GM19397 (cell line): ENCODE data around the gene THADA.
"Not testable (repeated sequence)": the region's sequence is repeated elsewhere in the genome, so short reads cannot be mapped to it uniquely, and the experiment has no call there.

Experiments
- ATAC-seq: cut with Tn5 transposase; IDR thresholded peaks from one replicate; pipeline ENCODE4 v1.9.1; 2021; ENCODE audit warnings: mild to moderate bottlenecking, moderate library complexity; ENCODE audit not compliant: unreplicated experiment

THADA gene

DNA sequence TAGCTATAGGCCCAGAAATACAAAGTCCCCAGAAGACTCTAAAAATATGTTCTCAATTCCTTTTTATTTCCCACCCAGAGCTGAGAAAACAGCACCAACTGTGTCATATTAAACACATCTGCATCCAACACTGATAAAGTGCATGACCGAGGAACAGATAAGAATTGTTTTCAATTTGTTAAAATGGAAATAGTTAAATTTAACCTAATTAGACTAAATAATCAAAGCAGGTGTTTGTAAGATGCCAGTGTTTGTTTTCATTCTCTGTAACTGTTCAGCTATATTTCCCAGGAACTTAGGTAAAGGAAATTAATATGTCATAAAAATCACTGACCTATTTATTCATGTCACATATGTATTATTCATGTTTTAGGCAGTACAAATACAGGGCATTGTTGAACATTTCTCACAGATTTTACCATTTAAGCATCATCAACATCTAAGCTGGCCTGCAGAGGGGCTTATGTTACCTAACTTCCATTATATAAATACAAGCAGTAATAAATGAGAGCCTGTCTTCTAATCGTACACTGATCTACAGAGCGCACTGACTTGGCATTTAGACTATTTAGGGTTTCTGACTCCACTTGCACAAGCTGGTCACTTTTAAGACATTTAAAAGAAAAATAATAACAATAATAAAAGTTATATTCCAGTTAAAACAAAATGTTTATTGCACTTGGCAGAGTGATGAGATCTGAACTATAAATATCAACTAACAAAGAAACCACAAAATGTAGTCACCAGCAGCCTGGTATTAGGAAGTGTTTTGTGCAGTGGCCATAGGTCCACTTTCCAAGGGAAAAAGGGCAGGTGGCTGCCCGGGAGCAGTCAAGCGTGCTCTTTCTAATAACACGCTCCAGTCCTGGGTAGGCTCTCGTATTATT, 282.8 kb downstream of the THADA start:
- ATAC-seq, result no peak

- ATAC-seq, result no peak
These were observed 284.6 kb downstream of the THADA start for GRCh38 chr2:43311276-43311675.

DNA sequence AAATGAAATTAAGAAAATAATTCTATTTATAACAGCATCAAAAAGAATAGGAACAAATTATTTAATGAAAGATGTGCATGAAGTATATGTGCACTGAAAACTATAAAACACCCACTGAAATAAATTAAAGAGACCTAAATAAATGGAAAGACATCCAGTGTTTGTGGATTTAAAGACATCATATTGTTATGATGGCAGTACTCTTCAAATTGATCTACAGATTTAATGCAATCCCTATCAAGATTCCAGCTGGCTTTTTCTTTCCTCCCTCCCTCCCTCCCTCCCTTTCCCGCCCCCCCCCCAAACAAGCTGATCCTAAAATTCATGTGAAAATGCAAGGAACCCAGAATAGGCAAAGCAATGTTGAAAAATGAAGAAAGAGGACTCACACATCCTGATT, 285.9 kb downstream of the THADA start:
- no peak for ATAC-seq

DNA sequence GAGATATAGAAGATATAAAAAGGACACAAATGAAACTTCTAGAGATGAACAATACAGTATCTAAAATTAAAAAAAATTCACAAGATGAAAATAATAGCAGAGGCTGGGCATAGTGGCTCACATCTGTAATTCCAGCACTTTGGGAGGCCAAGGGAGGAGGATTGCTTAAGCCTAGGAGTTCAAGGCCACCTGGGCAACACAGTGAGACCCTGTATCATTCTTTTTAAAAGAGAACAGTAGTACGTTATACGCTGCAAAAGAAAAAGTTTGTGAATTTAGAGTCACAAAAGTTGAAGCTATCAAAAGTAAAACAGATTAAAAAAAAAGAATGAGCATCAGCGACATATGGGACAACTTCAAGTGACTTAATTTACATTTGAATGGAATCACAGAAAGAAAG, 287.9 kb downstream of the THADA start:
- ATAC-seq, result no peak

GRCh38 chr2:43307046-43307445, 288.8 kb downstream of the THADA start:
- no peak for ATAC-seq

DNA sequence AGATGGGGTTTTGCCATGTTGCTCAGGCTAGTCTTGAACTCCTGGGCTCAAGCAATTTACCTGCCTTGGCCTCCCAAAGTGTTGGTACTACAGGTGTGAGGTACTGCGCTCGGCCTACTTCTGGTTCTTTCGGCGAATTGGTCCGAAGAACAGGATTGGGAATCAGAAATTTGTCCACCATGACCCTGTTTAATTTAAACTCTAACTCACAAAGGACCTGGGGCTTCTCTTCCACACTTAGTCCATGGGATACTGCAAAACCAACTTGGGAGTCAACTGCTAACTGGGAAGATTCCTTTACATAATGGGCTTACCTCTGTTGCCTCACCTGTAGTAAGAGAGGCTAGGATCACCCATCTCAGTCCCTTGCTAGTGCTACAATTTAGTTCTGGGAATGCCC, 289.6 kb downstream of the THADA start:
- ATAC-seq, result no peak

DNA sequence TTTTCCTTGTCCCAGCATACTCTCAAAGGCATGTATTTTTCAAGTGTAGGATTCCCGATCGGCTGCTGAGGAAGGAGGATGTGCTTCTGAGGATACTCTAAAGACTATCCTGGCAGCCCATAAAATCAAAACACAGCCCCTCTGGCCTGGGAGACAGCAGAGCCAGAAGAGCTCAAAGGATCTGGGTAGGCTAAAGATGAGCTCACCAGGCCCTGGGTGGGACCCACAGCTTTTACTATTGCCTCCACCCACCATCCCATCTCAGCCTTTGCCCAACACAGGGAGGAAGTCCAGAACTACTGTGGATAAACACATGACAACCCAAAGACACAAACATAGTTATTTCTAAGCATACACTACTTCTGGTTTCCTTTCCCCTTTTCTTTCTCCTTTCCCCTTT, 290.3 kb downstream of the THADA start:
- ATAC-seq, result no peak

- ATAC-seq, result no peak
These were observed 290.8 kb downstream of the THADA start for GRCh38 chr2:43305012-43305411.

GRCh38 chr2:43303889-43304288, 291.9 kb downstream of the THADA start:
- ATAC-seq, result no peak

DNA sequence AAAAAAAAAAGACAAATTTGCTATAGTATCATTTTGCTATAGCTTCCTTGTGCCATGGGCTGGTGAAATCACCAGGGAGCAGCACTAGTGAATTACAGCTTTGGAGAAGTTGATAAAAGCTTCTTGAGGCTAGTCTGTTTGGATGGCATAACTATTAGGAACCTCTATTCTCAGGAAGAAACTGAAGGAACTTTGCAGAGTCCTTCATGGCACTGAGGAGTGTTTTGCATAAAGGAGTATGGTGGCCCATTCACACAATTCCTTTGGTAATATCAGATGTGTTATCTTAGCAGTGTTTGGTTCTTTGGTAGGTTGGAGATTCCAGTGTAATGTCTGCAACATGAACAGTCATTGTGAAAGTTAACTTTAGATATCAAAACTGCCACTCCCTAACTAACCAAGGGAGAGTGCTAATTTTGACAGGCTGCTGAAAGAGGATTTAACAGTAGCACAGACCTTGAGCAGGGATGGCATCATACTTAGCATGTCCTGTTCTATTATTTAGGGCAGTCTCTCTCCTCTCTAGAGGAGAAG, 292.8 kb downstream of the THADA start:
- ATAC-seq, result no peak

DNA sequence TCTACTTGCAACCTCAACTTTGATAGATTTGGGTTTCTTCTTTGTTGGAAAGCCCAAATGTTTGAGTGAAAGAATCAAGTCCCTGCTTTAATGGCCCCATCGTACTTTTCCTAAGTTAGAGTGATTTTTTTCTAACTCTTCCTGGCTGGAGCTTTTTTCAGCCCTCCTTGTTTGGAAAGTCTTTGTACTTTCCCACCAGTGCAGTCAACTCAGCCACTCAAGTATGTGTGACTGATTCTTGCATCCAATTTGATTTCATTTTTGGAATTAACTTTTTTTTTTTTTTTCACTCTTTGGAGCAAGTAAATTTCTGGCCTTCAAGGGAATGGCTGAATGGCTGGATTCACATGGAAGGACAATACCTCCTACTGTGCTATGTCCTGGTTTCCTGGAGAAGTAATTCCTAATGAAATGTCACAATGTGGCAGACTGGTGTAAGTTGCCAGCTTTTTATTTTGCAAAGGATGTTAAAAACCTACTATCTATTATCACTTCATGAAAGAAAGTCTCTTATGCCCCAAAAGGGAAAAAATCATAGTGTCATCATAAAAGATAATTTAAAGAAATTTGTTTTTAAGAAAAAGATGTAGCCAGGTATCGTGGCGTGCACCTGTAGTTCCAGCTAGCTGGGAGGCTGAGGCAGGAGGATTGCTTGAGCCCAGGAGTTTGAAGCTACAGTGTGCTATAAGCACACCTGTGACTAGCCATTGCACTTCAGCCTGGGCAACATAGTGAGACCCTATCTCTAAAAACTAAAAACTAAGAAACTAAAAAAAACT, 293.5 kb downstream of the THADA start:
- ATAC-seq, result no peak

- no peak for ATAC-seq
These were observed 294.9 kb downstream of the THADA start for GRCh38 chr2:43300781-43301583.

- no peak for ATAC-seq
These were observed 295.6 kb downstream of the THADA start for GRCh38 chr2:43300222-43300621.

- no peak for ATAC-seq
These were observed 297.3 kb downstream of the THADA start for GRCh38 chr2:43298500-43298899.

- not testable (repeated sequence) for ATAC-seq
These were observed 298.1 kb downstream of the THADA start for GRCh38 chr2:43297740-43298139.

GRCh38 chr2:43294973-43295603, 300.8 kb downstream of the THADA start:
- no peak for ATAC-seq

DNA sequence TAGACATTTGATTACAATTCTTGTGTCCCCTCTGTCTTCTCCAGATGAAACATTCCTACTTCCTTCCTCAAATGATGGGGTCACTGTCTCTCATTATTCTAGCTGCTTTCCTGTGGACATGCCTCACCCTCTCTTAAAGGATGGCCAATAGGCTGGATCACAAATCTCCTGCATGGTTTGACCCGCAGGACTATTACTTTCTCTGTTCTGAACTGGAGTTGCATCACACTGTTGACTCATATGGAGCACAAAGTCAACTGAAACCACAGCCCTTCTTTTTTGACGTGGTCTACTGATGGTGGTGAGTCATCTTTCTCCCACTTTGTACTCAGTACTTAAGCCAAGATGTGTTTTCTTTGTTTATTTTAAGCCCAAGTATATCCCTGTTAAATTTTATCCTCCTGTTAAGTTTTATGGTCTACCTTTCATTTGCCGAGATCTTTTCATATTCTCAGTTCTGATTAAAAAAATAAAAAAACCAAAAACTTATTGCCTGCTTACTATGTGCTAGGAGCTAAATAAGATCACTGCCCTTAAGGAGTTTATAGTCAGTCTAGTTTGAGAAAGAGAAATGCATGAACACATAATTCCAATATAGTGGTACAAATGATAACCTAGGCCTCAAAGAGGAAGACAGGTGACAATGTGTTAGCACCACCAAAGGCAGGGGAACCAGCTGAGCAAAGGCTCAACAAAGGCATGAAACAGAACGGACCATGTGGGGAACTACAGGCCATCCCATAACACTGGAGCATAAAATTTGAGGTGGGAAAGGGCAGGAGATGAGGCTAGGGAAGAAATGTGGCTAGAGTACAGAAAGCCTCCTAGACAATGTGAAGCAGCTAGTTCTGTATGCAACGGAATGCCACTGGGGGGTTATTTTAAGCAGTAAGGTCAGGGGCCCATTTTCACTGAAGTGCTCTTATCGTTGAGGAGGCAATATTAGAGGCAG, 301.8 kb downstream of the THADA start:
- peak; percentile 95 for ATAC-seq

- ATAC-seq, result no peak
These were observed 302.7 kb downstream of the THADA start for GRCh38 chr2:43292851-43293743.
